HG03064 (cell line): Measurements from ENCODE around the gene CASTOR2.
"Not testable (repeated sequence)": the region's sequence is repeated elsewhere in the genome, so short reads cannot be mapped to it uniquely, and the experiment has no call there.

Experiments used
- ATAC-seq: cut with Tn5 transposase; IDR thresholded peaks from one replicate; pipeline ENCODE4 v1.9.1; 2021; ENCODE audit warnings: low read depth; ENCODE audit not compliant: unreplicated experiment

Gene CASTOR2

GRCh38 chr7:74994869-74995543 is 30.5 kb downstream of the CASTOR2 start:
- not testable (repeated sequence) for ATAC-seq

- not testable (repeated sequence) for ATAC-seq
Observed at GRCh38 chr7:74996361-74996760, 31.9 kb downstream of the CASTOR2 start.

DNA sequence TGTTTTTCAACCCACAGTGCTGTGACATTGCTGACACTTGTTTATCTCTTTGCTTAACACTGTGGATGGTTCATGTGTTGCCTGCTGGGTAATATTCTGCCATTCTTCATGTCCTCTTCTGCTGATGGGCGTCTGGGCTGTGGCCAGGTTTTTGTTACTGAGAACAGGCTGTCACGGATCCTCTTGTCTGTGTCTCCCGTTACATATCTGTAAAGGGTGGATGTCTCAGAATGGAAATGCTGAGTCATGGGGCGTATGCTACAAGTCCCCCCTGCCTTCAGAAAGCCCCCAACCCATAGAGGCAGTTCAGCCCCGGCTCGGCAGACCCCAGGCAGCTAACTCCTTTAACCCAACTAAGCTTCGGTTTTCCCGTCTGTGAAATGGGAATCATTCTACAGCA is 33.3 kb downstream of the CASTOR2 start:
- not testable (repeated sequence) for ATAC-seq

DNA sequence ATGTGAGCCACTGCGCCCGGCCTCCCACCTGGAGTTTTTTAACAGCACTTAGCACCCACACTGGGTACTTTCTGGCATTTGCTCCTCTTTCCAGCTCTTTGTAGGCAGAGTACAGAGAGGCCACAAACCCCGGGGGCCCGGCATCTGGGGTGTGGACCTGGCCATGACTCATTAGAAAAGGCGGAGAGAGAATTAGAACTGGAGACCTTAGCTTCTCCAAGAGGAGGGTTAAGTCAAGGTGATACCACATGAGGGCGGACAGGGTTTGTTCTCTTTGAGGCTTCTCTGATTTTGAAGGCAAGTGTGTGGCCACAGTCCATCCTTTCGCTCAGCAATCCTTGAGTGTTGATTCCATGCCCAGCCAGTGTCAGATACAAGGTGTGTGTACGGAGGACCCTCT is 36.9 kb downstream of the CASTOR2 start:
- ATAC-seq = not testable (repeated sequence)

- ATAC-seq = no peak
Observed at GRCh38 chr7:75010036-75010435, 45.5 kb downstream of the CASTOR2 start.

DNA sequence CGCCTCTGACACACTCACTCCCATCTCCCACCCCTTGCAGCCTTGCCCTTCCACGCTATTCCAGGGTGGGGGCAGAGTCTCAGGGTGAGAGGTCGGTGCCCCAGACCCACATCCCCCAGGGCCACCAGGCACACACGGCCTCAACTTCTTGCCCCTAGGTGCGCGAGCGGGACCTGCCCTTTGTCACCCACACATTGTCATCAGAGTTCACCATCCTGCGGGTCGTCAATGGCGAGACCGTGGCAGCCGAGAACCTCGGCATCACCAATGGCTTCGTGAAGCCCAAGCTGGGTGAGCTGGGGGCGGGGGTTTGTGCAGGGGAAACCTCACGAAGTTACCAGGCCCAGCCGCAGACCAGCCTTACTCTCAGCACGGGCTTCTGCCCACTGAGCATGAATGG is 53.3 kb downstream of the CASTOR2 start:
- ATAC-seq = no peak

DNA sequence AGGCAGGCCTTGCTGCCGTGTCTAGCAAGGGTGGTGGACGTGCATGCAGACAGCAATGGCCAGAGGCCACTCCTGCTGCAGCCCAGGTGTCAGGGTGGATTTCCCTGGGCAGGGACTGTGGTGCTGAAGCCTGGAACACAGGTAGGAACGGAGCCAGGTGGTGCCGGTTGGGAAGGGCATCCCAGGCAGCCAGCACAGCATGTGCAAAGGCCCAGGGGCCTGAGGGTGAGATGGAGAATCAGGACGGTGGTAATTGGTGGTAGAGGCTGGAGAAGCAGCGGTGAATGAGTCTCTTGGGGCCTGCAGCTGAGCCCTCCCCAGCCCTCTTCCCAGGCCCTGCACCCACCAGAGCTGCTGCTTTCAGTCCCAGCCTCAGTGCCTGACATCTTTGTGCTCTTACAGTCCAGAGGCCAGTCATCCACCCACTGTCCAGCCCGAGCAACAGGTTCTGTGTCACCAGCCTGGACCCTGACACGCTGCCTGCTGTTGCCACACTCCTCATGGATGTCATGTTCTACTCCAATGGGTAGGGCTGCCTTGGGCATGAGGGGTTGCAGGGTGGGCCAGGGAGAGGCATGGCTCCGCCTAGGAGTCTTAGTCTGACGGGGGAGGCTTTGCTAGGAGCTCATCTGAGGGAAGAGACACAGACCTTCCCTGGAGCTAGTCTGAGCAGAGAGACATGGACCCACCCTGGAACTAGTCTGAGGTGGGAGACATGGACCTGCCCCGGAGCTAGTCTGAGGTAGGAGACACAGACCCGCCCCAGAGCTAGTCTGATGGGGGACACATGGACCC is 54.3 kb downstream of the CASTOR2 start:
- ATAC-seq = no peak

DNA sequence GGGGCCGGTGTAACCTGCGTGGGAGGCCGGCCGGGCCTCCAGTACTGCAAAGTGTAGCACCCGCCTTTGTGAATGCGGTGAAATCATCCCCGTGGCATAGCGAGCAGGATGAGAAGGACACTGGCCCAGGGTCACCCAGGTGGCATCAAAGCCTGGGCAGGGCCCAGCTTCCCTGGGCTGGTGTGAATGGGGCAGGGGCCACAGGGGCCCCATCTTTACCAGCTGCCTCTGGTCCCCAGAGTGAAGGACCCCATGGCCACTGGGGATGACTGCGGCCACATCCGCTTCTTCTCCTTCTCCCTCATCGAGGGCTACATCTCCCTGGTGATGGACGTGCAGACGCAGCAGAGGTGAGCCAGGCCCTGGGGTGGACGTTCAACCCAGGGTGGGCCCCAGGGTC is 55.3 kb downstream of the CASTOR2 start:
- ATAC-seq = no peak

DNA sequence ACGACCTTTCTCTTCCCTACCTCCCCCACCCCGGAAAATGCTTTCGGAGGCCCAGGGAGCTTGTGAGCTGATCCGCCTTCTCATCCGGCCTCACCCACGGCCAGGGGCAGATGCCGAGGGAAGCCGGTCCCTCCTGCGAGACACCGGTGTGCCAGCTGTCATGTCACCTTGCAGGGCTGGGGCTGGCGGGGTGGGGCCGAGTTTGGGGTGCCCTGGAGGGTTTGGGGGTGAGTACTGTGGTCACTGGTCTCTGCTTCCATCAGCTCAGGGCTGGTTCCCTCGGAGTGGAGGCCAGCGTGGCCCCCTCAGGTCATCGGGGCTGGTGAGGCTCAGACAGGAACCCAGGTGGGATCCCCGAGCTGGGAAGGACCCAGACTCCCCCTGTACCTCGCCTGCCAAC is 60.4 kb downstream of the CASTOR2 start:
- no peak for ATAC-seq

DNA sequence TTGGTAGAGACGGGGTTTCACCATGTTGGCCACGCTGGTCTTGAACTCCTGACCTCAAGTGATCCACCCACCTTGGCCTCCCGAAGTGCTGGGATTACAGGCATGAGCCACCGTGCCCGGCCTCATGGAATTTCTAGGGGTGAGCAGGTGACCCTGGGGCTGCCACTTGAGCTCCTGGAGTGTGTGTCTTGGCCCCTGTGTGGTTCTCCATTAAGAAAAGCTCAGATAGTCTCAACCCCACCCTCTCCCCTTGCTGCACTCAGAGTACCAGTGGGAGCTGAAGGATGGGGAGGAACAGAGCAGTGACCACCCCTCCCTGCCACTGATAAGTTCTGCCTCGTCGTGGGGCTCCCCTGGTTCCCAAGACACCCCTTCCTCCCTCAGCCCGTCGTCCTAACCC is 63.8 kb downstream of the CASTOR2 start:
- no peak for ATAC-seq

DNA sequence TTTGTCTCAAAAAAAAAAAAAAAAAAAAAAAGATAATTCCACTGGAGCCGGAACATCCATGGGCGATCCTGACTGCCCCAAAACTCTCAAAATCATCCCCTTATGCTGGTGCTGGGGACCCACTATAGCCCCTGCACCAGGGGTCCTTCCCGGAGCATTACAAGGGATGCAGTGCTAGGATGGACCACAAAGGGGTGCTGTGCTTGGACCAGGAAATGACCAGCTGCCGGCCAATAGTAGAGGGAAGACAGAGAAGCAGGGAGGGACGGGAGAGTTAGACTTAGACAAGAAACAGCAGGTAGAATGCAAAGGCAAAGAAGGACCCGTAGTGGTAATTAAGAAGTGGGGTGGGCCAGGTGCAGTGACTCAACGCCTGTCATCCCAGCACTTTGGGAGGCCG is 68.6 kb downstream of the CASTOR2 start:
- ATAC-seq = no peak

GRCh38 chr7:75033826-75034225 is 69.3 kb downstream of the CASTOR2 start:
- no peak for ATAC-seq

DNA sequence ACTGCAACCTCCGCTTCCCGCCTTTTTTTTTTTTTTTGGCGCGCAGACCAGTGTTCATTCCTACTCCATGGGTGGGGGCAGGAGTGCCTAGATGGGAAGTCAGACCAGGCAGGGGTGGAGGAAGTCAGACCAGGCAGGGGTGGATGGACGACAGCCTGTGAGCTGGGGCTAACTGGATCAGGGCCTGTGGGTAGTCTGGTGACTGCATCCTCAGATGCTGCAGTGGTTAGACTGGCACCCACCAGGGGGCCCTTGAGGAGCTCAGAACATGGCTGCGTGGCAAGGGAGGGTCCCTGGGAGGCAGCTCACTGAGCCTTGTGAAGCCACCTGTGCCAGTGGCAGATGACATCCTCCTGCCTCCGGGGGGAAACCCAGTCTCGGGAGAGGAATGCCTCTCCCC is 74.0 kb downstream of the CASTOR2 start:
- ATAC-seq = no peak

GRCh38 chr7:75039166-75039565 is 74.7 kb downstream of the CASTOR2 start:
- ATAC-seq = no peak

GRCh38 chr7:75039709-75040108 is 75.2 kb downstream of the CASTOR2 start:
- no peak for ATAC-seq

GRCh38 chr7:75040512-75040911 is 76.0 kb downstream of the CASTOR2 start:
- ATAC-seq = no peak

DNA sequence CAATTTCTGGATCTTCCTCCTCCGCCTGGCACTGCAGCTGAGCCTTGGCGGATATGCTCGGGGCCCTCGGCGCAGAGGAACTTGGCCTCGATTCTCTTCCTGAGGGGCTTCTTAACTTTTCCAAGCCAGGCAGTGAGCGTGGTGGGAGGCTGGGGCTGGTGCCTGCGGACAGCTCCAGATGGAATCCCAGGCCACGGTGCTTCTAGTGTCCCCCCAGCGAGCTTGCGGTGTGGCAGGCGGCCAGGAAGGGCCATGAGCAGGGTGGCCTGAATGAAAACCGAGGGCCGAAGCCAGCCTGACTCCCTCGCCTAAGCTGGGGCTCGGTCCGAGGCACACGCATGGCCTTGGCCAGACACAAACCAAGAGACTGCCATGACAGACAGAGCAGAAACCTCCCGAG is 77.8 kb downstream of the CASTOR2 start:
- ATAC-seq = no peak

GRCh38 chr7:75042831-75043703 is 78.6 kb downstream of the CASTOR2 start:
- ATAC-seq = no peak

DNA sequence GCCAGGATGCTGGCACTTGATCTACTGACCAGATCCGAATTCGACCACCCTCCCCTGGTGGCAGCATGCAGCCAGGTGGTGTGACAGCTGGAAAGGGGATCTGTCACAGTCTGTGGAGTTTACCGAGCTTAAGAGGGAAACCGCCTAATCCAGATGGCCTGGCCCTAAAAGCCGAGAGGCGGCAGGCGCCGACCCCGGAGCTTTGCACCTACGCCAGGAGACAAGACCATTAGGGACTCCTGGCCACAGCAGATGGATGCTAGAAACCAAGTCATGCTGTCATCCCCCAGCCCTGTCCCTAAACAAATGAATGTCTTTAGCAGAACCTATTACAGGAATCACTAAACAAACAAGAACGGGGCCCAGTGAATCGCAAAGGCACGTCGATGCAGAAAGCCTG is 81.4 kb downstream of the CASTOR2 start:
- no peak for ATAC-seq

- ATAC-seq = no peak
Observed at GRCh38 chr7:75048435-75049379, 84.2 kb downstream of the CASTOR2 start.
